ENCODE measurements around the gene TOMM7. TPM values are rescaled to one million over a fixed set of nuclear protein-coding genes. Genes with fewer than 3 reads are reported as not detected.

The TOMM7 gene
- total RNA-seq, 2 experiments from 2014 or later, result 206 to 240 TPM

DNA sequence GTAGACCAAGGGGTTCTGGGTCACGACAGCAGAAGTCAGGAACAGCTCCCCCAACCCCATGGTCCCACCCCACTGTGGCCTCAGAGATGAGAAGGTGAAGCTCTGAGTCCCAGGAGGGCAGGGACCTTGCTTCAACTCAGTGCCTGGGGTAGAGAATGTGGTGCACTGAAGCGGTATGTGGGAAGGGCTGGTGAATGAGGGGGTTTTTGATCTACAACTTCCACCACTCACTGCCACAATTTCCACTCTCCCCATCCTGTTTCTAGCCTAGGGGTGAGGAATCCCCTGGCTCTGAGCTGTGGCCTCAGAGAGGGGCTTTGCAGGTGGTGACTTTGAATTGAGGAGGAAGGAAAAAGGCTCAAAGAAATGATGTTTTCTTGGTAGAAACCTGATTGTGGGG, 44.9 kb upstream of the TOMM7 start:
- Mint-ChIP-seq H3K36me3 (ENCODE audit: low read depth) (peaks cover 57% of the 10 kb centered on the region), H3K9me3 (no peaks in the 10 kb centered on the region), H3K4me1 (ENCODE audit: low read depth) (peaks cover 26% of the 10 kb centered on the region), H3K27ac (peak overlapping the region; percentile 37), H3K27me3 (no peaks in the 10 kb centered on the region), H3K4me3 (no peak overlapping the region)
- intact Hi-C loops (cut with micrococcal nuclease), result no loop called here
- DNase-seq (no peak), ATAC-seq (no peak)
- TF ChIP-seq, protein P1, sequence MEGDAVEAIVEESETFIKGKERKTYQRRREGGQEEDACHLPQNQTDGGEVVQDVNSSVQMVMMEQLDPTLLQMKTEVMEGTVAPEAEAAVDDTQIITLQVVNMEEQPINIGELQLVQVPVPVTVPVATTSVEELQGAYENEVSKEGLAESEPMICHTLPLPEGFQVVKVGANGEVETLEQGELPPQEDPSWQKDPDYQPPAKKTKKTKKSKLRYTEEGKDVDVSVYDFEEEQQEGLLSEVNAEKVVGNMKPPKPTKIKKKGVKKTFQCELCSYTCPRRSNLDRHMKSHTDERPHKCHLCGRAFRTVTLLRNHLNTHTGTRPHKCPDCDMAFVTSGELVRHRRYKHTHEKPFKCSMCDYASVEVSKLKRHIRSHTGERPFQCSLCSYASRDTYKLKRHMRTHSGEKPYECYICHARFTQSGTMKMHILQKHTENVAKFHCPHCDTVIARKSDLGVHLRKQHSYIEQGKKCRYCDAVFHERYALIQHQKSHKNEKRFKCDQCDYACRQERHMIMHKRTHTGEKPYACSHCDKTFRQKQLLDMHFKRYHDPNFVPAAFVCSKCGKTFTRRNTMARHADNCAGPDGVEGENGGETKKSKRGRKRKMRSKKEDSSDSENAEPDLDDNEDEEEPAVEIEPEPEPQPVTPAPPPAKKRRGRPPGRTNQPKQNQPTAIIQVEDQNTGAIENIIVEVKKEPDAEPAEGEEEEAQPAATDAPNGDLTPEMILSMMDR (IDR thresholded peaks at IDR 0.05), result no peak
- POLR2A ChIA-PET, result interaction anchor here (0.7 to 1.3 kb wide), 3 partner anchors 9 to 17 kb away, joined by 3 to 6 read pairs (median 3); no protein-coding TSS in a partner anchor
- CTCF ChIA-PET, result interaction anchor here (0.6 to 2.1 kb wide), 3 partner anchors 188 to 572 kb away, joined by 3 to 10 read pairs (median 4); no protein-coding TSS in a partner anchor

DNA sequence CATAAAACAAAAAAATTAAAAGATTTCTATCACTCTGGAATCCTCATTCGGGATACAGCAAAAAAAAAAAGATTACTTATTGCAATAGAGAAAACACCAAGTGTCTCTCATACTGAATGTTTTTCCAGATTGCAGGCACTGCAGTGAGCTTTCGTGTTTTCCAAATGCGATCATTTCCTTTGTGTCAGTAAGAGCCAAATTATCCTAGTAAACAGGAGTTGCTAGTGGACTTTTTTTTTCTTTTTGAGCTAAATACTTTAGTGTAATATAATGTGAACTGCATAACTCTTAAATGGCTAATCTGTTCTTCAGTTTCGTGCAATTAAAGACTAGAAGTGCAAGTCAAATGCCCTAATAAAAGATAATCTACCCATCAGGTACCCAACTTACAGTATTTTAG, 44.4 kb upstream of the TOMM7 start:
- no peaks in the 10 kb centered on the region for H3K9me3 Mint-ChIP-seq
- H3K27ac Mint-ChIP-seq, result no peak overlapping the region
- H3K27me3 Mint-ChIP-seq, result no peaks in the 10 kb centered on the region
- peaks cover 60% of the 10 kb centered on the region for H3K36me3 Mint-ChIP-seq (ENCODE audit: low read depth)
- TF ChIP-seq, protein P1 (IDR thresholded peaks at IDR 0.05), result no peak
- ATAC-seq (no peak), DNase-seq (no peak)
- intact Hi-C loops (cut with micrococcal nuclease), result no loop called here
- peaks cover 26% of the 10 kb centered on the region for H3K4me1 Mint-ChIP-seq (ENCODE audit: low read depth)
- POLR2A ChIA-PET, result interaction anchor here (1.3 kb wide), 1 partner anchor 11 kb away, joined by 6 read pairs; no protein-coding TSS in a partner anchor
- CTCF ChIA-PET, result interaction anchor here (1.3 to 2.1 kb wide), 2 partner anchors 189 to 307 kb away, joined by 3 to 10 read pairs; no protein-coding TSS in a partner anchor
- H3K4me3 Mint-ChIP-seq, result no peak overlapping the region

DNA sequence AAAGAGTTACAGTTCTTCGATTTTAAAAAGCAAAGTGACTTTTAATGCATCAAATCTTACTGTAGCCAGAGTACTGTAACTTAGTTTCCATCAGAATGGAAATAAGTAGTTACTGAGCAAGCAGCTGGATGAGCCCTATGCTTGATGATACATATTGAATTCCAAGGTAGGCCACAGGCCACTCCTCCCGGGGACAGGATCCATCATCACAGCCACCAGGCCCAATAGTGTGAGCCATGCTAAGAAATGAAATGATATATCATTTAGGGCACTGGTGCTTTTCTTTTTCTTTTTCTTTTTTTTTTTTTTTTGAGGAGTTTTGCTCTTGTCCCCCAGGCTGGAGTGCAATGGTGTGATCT, 42.9 kb upstream of the TOMM7 start:
- intact Hi-C loops (cut with micrococcal nuclease), result no loop called here
- ATAC-seq (no peak), DNase-seq (no peak)
- H3K27me3 Mint-ChIP-seq, result no peaks in the 10 kb centered on the region
- H3K9me3 Mint-ChIP-seq, result no peaks in the 10 kb centered on the region
- H3K27ac Mint-ChIP-seq, result no peak overlapping the region
- TF ChIP-seq, protein P1 (IDR thresholded peaks at IDR 0.05), result no peak
- H3K36me3 Mint-ChIP-seq (ENCODE audit: low read depth), result peaks cover 67% of the 10 kb centered on the region
- H3K4me3 Mint-ChIP-seq, result no peak overlapping the region
- ChIA-PET CTCF (interaction anchor here (1.1 to 1.5 kb wide), 2 partner anchors 9 to 10 kb away, joined by 3 to 4 read pairs; no protein-coding TSS in a partner anchor), POLR2A (interaction anchor here (1.3 kb wide), 1 partner anchor 10 kb away, joined by 3 read pairs; no protein-coding TSS in a partner anchor)
- peaks cover 33% of the 10 kb centered on the region for H3K4me1 Mint-ChIP-seq (ENCODE audit: low read depth)

DNA sequence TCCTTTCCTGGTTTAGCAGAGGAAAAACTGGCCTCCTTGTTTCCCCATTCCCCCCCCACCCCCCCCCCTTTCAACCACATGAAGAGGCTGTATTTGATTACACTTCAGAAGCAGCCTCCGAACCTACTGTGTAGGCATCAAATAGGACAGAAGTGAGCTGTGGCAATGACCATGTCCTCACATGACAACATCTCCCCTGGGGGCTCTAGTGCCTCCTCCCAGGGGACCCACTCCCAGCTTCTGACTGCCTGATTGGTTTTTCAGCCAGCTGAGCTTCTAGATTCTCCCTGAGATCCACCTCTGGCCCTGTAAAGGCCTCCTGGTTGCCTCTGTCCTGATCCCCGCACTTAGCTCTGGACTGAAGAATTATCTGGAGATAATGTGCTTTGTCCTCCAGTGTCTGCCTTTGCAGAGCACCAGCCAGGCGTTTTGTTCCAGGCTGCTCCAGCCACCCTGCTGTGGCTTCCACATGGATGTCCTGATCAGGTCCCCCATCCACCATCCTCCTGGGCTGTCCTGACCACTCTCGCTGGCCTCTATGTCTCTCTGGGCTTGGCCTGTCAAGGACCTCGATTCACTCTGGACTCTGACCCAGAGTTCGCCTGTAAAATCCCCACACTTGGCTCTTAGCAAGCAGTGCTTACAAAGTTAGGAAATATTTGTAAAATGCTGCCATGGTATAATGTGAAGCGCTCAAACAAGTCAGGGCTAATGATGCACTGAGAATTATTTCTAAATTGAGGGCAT, 42.4 kb upstream of the TOMM7 start:
- POLR2A ChIA-PET, result interaction anchor here (0.6 to 1.3 kb wide), 5 partner anchors 9 to 47 kb away, joined by 3 to 4 read pairs (median 3); no protein-coding TSS in a partner anchor
- H3K4me3 Mint-ChIP-seq, result no peak overlapping the region
- intact Hi-C loops (cut with micrococcal nuclease), result no loop called here
- H3K36me3 Mint-ChIP-seq (ENCODE audit: low read depth), result peaks cover 66% of the 10 kb centered on the region
- CTCF ChIA-PET, result interaction anchor here (1.1 to 1.5 kb wide), 2 partner anchors 9 to 10 kb away, joined by 3 to 4 read pairs; no protein-coding TSS in a partner anchor
- DNase-seq (no peak), ATAC-seq (no peak)
- no peaks in the 10 kb centered on the region for H3K9me3 Mint-ChIP-seq
- H3K4me1 Mint-ChIP-seq (ENCODE audit: low read depth), result peaks cover 36% of the 10 kb centered on the region
- TF ChIP-seq, protein P1 (IDR thresholded peaks at IDR 0.05), result no peak
- no peaks in the 10 kb centered on the region for H3K27me3 Mint-ChIP-seq
- peak overlapping the region; percentile 13 for H3K27ac Mint-ChIP-seq

DNA sequence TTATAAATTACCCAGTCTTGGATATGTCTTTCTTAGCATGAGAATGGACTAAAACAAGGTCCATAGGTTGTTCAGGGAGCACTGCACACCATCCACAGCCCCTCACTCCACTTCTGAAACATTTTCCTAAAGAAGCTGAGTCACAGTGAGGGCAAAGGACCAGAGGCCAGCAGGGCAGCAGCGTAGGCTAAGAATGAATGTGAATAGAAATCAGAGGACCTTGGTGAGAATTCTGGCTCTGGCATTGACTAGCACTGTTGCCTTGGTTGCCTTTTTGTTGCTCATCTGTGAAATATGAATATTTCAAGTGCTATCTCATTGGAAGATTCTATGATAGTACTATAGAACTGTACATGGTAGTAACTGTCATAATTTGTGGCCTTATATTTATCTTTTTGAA, 41.7 kb upstream of the TOMM7 start:
- intact Hi-C loops (cut with micrococcal nuclease), result no loop called here
- Mint-ChIP-seq H3K4me3 (no peak overlapping the region), H3K9me3 (no peaks in the 10 kb centered on the region), H3K4me1 (ENCODE audit: low read depth) (peaks cover 41% of the 10 kb centered on the region), H3K27ac (peak overlapping the region; percentile 30), H3K27me3 (no peaks in the 10 kb centered on the region), H3K36me3 (ENCODE audit: low read depth) (peaks cover 69% of the 10 kb centered on the region)
- TF ChIP-seq, protein P1 (IDR thresholded peaks at IDR 0.05), result no peak
- DNase-seq, result no peak
- ChIA-PET CTCF (interaction anchor here (1.1 to 1.5 kb wide), 2 partner anchors 9 to 10 kb away, joined by 3 to 4 read pairs; no protein-coding TSS in a partner anchor), POLR2A (interaction anchor here (0.8 to 1.1 kb wide), 2 partner anchors 9 to 48 kb away, joined by 3 to 4 read pairs; no protein-coding TSS in a partner anchor)
- ATAC-seq, result no peak
